ENCODE measurements around the gene CRACDL. TPM values are rescaled to one million over a fixed set of nuclear protein-coding genes. Genes with fewer than 3 reads are reported as not detected.

The CRACDL gene
- total RNA-seq, 1 donor from 2014 or later: 17.8 TPM

GRCh38 chr2:98948956-98949739 is 13.1 kb upstream of the CRACDL start:
- H3K27me3 ChIP-seq (ENCODE audit: low read depth): peaks cover 7% of the 10 kb centered on the region
- H3K36me3 ChIP-seq: no peaks in the 10 kb centered on the region
- H3K9me3 ChIP-seq: no peaks in the 10 kb centered on the region
- TF ChIP-seq, protein P1, sequence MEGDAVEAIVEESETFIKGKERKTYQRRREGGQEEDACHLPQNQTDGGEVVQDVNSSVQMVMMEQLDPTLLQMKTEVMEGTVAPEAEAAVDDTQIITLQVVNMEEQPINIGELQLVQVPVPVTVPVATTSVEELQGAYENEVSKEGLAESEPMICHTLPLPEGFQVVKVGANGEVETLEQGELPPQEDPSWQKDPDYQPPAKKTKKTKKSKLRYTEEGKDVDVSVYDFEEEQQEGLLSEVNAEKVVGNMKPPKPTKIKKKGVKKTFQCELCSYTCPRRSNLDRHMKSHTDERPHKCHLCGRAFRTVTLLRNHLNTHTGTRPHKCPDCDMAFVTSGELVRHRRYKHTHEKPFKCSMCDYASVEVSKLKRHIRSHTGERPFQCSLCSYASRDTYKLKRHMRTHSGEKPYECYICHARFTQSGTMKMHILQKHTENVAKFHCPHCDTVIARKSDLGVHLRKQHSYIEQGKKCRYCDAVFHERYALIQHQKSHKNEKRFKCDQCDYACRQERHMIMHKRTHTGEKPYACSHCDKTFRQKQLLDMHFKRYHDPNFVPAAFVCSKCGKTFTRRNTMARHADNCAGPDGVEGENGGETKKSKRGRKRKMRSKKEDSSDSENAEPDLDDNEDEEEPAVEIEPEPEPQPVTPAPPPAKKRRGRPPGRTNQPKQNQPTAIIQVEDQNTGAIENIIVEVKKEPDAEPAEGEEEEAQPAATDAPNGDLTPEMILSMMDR (IDR thresholded peaks at IDR 0.05): no peak
- H3K27ac ChIP-seq: no peak overlapping the region
- ATAC-seq (peak in 1 of 2 donors; percentile 62), DNase-seq (no peak)
- no peaks in the 10 kb centered on the region for H3K4me1 ChIP-seq
- intact Hi-C loops (cut with DNase I): no loop called here
- no peak overlapping the region for H3K4me3 ChIP-seq

- no peak overlapping the region for H3K27ac ChIP-seq
- intact Hi-C loops (cut with DNase I): no loop called here
- no peaks in the 10 kb centered on the region for H3K4me1 ChIP-seq
- no peak for DNase-seq
- no peak for ATAC-seq
- TF ChIP-seq, protein P1 (IDR thresholded peaks at IDR 0.05): no peak
- H3K36me3 ChIP-seq: no peaks in the 10 kb centered on the region
- no peak overlapping the region for H3K4me3 ChIP-seq
- peaks cover 7% of the 10 kb centered on the region for H3K27me3 ChIP-seq (ENCODE audit: low read depth)
- H3K9me3 ChIP-seq: no peaks in the 10 kb centered on the region
Measured at GRCh38 chr2:98947554-98947953, 11.5 kb upstream of the CRACDL start.

DNA sequence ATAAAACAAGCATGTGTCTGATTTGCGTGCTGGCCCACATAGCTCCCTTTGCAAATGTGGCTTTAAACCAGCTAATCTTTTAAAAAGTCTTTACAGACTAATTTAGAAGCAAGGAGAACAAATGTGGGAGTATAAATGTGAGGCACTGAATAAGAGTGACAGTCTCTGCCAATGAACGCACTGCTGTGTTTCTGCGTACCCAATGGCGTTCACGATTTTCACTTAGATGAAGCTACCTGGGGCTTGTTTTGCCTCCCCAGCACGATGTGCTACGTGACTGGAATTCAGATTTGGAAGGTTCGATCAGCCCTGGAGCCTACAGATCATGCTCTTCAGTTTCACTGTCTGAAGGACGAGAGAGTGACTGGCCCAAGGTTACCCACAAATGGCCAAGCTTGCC is 10.8 kb upstream of the CRACDL start:
- H3K4me1 ChIP-seq: no peaks in the 10 kb centered on the region
- intact Hi-C loops (cut with DNase I): no loop called here
- DNase-seq (no peak), ATAC-seq (no peak)
- no peaks in the 10 kb centered on the region for H3K36me3 ChIP-seq
- no peak overlapping the region for H3K27ac ChIP-seq
- H3K27me3 ChIP-seq (ENCODE audit: low read depth): peaks cover 7% of the 10 kb centered on the region
- TF ChIP-seq, protein P1 (IDR thresholded peaks at IDR 0.05): no peak
- no peak overlapping the region for H3K4me3 ChIP-seq
- no peaks in the 10 kb centered on the region for H3K9me3 ChIP-seq

DNA sequence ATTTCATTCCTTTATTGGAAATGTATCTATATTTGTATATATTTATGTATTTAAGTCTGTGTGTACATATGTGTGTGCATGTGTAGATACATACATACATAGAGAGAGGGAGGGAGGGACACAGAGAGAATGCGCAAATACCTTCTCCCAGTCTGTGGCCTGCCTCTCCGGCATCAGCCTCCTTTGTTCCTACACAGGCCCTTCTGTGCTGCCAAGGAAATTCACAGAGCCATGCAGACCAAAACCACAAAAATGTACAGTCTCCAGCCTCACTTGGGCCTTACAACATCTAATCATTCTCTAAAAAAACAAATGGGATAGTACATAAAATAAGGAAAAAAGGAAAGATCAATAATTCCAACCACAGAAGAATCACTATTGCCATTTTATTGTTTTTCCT is 8.8 kb upstream of the CRACDL start:
- Histone ChIP-seq H3K4me3 (no peak overlapping the region), H3K27me3 (ENCODE audit: low read depth) (peaks cover 7% of the 10 kb centered on the region), H3K9me3 (no peaks in the 10 kb centered on the region), H3K4me1 (no peaks in the 10 kb centered on the region), H3K36me3 (no peaks in the 10 kb centered on the region), H3K27ac (no peak overlapping the region)
- TF ChIP-seq, protein P1 (IDR thresholded peaks at IDR 0.05): no peak
- intact Hi-C loops (cut with DNase I): no loop called here
- DNase-seq (no peak), ATAC-seq (no peak)

DNA sequence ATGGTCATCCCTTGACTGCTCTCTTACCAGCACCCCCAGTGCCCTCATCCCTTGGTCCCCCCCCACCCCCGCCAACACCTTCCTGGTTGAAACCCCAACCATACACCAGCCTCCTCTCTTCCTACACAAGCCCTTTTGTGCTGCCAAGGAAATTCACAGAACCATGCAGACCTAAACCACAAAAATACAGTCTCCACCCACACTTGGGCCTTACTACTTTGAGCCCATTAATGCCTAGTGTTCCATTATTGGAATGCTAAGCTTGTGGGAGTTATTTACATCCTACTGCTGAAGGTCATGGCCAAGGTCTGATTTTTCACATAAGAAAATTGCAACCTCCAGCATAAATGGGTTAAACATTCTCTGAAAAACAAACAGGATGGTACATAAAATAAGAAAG is 4.1 kb upstream of the CRACDL start:
- ATAC-seq (no peak), DNase-seq (no peak)
- Histone ChIP-seq H3K9me3 (no peaks in the 10 kb centered on the region), H3K36me3 (no peaks in the 10 kb centered on the region), H3K27me3 (ENCODE audit: low read depth) (peaks cover 34% of the 10 kb centered on the region), H3K4me3 (no peak overlapping the region), H3K4me1 (peaks cover 17% of the 10 kb centered on the region), H3K27ac (no peak overlapping the region)
- TF ChIP-seq, protein P1 (IDR thresholded peaks at IDR 0.05): no peak
- intact Hi-C loops (cut with DNase I): no loop called here

Data from lower lobe of right lung (tissue), 2 donors.